HepG2 (cell line): ENCODE measurements around the gene SHQ1. TPM values are rescaled to one million over a fixed set of nuclear protein-coding genes. Genes with fewer than 3 reads are reported as not detected.

Source experiments
- FOSL1 ChIP-seq: sonication (generic); formaldehyde crosslinking; IDR thresholded peaks from 2 replicates; pipeline ENCODE4 v1.9.0; 2021; ENCODE audit warnings: missing genetic modification reagents, borderline replicate concordance
- TBP ChIP-seq: sonication (generic); formaldehyde crosslinking; IDR thresholded peaks from 2 replicates; pipeline ENCODE4 v1.5.0; 2020; ENCODE audit warnings: missing genetic modification reagents
- ZFP90 ChIP-seq: sonication (generic); formaldehyde crosslinking; IDR thresholded peaks from 2 replicates; pipeline ENCODE4 v1.8.0; 2022; ENCODE audit warnings: missing genetic modification reagents, mild to moderate bottlenecking, inconsistent platforms, borderline replicate concordance
- ZFYVE20 ChIP-seq: sonication (generic); formaldehyde crosslinking; IDR thresholded peaks from 2 replicates; pipeline ENCODE4 v1.8.0; 2023; ENCODE audit warnings: low read depth, mild to moderate bottlenecking, moderate library complexity, missing genetic modification reagents, borderline replicate concordance
- ZNF138 ChIP-seq: sonication (generic); formaldehyde crosslinking; IDR thresholded peaks from 2 replicates; pipeline ENCODE4 v1.5.0; 2020; ENCODE audit warnings: mild to moderate bottlenecking, low read depth, missing genetic modification reagents
- ZNF552 ChIP-seq: sonication (generic); formaldehyde crosslinking; IDR thresholded peaks from 2 replicates; pipeline ENCODE4 v1.9.0; 2022; ENCODE audit warnings: missing genetic modification reagents, mild to moderate bottlenecking, borderline replicate concordance
- ZNF569 ChIP-seq: sonication (generic); formaldehyde crosslinking; IDR thresholded peaks from 2 replicates; pipeline ENCODE4 v1.5.0; 2020; ENCODE audit warnings: mild to moderate bottlenecking, missing genetic modification reagents, moderate library complexity, borderline replicate concordance
- polyA plus RNA-seq, 8 experiments: library from polyadenylated mRNA; depleted of rRNA in 3 of 8; stranded (reverse) in 7 of 8; unstranded in 1 of 8; fragments of >200 nt; fragmentation: Illumina TruSeq in 4 of 8; extraction: Trizol in 4 of 8; gene quantifications; 2 replicates each; pipeline versions ENCODE4 v1.2.1 to v1.2.3, GENCODE V29; 2011 to 2016; ENCODE audit warnings: low read depth in 4 of 8, missing spikeins in 1 of 8, mixed read lengths in 1 of 8; ENCODE audit not compliant: insufficient read depth in 1 of 8
- total RNA-seq, 5 experiments: library from RNA; depleted of rRNA; stranded (reverse); fragments of >200 nt; fragmentation: Illumina TruSeq; extraction: Trizol; gene quantifications; 2 replicates each; pipeline ENCODE4 v1.2.3, GENCODE V29; 2016; ENCODE audit warnings: low read depth in 1 of 5
- TF ChIP-seq, protein P1 (sequence below): sonication (generic); formaldehyde crosslinking; IDR thresholded peaks from one replicate; pipeline ENCODE4 v1.5.1; 2020; ENCODE audit warnings: mild to moderate bottlenecking, missing genetic modification reagents; ENCODE audit errors: not compliant biosample characterization
- TF ChIP-seq, protein P2 (sequence below): sonication (generic); formaldehyde crosslinking; IDR thresholded peaks from 2 replicates; pipeline ENCODE4 v1.4.0; 2020; ENCODE audit warnings: mild to moderate bottlenecking, missing genetic modification reagents
- TF ChIP-seq, protein P3 (sequence below): IDR thresholded peaks from 2 replicates; pipeline ENCODE4 v1.6.1; 2016; ENCODE audit warnings: missing biosample characterization, missing genetic modification reagents, low read depth
- TF ChIP-seq, protein P4 (sequence below): sonication (generic); formaldehyde crosslinking; IDR thresholded peaks from 2 replicates; pipeline ENCODE4 v1.5.0; 2020; ENCODE audit warnings: mild to moderate bottlenecking, missing genetic modification reagents
- TF ChIP-seq, protein P5 (sequence below): conservative IDR thresholded peaks from 2 replicates; pipeline ENCODE4 v1.6.1; 2018; ENCODE audit warnings: missing genetic modification reagents

SHQ1 gene
- total and polyA plus RNA-seq, 2 of the 13 experiments (the other 11 are each of a cell fraction or from before 2014, with no cell fraction given) = 5.5 to 20.3 TPM

GRCh38 chr3:72847751-72848702, at the start of gene SHQ1 (continued):
- TF ChIP-seq, protein P1, sequence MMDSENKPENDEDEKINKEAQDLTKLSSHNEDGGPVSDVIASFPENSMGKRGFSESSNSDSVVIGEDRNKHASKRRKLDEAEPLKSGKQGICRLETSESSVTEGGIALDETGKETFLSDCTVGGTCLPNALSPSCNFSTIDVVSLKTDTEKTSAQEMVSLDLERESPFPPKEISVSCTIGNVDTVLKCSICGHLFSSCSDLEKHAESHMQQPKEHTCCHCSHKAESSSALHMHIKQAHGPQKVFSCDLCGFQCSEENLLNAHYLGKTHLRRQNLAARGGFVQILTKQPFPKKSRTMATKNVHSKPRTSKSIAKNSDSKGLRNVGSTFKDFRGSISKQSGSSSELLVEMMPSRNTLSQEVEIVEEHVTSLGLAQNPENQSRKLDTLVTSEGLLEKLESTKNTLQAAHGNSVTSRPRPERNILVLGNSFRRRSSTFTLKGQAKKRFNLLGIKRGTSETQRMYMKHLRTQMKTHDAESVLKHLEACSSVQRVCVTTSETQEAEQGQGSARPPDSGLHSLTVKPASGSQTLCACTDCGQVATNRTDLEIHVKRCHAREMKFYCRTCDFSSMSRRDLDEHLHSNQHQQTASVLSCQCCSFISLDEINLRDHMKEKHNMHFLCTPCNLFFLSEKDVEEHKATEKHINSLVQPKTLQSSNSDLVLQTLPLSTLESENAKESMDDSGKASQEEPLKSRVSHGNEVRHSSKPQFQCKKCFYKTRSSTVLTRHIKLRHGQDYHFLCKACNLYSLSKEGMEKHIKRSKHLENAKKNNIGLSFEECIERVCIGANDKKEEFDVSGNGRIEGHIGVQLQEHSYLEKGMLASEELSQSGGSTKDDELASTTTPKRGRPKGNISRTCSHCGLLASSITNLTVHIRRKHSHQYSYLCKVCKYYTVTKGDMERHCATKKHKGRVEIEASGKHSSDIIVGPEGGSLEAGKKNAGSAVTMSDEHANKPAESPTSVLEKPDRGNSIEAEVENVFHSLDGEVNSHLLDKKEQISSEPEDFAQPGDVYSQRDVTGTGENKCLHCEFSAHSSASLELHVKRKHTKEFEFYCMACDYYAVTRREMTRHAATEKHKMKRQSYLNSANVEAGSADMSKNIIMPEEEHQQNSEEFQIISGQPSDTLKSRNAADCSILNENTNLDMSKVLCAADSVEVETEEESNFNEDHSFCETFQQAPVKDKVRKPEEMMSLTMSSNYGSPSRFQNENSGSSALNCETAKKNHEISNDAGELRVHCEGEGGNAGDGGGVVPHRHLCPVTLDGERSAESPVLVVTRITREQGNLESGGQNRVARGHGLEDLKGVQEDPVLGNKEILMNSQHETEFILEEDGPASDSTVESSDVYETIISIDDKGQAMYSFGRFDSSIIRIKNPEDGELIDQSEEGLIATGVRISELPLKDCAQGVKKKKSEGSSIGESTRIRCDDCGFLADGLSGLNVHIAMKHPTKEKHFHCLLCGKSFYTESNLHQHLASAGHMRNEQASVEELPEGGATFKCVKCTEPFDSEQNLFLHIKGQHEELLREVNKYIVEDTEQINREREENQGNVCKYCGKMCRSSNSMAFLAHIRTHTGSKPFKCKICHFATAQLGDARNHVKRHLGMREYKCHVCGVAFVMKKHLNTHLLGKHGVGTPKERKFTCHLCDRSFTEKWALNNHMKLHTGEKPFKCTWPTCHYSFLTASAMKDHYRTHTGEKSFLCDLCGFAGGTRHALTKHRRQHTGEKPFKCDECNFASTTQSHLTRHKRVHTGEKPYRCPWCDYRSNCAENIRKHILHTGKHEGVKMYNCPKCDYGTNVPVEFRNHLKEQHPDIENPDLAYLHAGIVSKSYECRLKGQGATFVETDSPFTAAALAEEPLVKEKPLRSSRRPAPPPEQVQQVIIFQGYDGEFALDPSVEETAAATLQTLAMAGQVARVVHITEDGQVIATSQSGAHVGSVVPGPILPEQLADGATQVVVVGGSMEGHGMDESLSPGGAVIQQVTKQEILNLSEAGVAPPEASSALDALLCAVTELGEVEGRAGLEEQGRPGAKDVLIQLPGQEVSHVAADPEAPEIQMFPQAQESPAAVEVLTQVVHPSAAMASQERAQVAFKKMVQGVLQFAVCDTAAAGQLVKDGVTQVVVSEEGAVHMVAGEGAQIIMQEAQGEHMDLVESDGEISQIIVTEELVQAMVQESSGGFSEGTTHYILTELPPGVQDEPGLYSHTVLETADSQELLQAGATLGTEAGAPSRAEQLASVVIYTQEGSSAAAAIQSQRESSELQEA (CRISPR knock-in tag) = peak; percentile 85
- TF ChIP-seq ZNF552 (CRISPR knock-in tag) (0 out of 2 replicates have a peak, but pooled peaks have one; percentile 41), ZNF569 (CRISPR knock-in tag) (no peak), ZFYVE20 (CRISPR knock-in tag) (peak; percentile 92; the same call in 1 of the 2 replicates), FOSL1 (CRISPR knock-in tag) (0 out of 2 replicates have a peak, but pooled peaks have one; percentile 11), ZFP90 (CRISPR knock-in tag) (peak; percentile 80; the same call in 1 of the 2 replicates), TBP (CRISPR knock-in tag) (no peak), ZNF138 (0 out of 2 replicates have a peak, but pooled peaks have one; percentile 72)
- TF ChIP-seq, protein P2, sequence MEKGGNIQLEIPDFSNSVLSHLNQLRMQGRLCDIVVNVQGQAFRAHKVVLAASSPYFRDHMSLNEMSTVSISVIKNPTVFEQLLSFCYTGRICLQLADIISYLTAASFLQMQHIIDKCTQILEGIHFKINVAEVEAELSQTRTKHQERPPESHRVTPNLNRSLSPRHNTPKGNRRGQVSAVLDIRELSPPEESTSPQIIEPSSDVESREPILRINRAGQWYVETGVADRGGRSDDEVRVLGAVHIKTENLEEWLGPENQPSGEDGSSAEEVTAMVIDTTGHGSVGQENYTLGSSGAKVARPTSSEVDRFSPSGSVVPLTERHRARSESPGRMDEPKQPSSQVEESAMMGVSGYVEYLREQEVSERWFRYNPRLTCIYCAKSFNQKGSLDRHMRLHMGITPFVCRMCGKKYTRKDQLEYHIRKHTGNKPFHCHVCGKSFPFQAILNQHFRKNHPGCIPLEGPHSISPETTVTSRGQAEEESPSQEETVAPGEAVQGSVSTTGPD (CRISPR knock-in tag) = no peak
- TF ChIP-seq, protein P3, sequence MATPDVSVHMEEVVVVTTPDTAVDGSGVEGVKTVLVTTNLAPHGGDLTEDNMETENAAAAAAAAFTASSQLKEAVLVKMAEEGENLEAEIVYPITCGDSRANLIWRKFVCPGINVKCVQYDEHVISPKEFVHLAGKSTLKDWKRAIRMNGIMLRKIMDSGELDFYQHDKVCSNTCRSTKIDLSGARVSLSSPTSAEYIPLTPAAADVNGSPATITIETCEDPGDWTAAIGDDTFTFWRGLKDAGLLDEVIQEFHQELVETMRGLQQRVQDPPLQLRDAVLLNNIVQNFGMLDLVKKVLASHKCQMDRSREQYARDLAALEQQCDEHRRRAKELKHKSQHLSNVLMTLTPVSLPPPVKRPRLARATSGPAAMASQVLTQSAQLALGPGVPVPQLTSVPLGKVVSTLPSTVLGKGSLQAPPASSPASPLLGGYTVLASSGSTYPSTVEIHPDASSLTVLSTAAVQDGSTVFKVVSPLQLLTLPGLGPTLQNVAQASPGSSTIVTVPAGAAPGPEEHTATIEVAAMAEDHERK (CRISPR knock-in tag) = peak; percentile 83
- TF ChIP-seq, protein P4, sequence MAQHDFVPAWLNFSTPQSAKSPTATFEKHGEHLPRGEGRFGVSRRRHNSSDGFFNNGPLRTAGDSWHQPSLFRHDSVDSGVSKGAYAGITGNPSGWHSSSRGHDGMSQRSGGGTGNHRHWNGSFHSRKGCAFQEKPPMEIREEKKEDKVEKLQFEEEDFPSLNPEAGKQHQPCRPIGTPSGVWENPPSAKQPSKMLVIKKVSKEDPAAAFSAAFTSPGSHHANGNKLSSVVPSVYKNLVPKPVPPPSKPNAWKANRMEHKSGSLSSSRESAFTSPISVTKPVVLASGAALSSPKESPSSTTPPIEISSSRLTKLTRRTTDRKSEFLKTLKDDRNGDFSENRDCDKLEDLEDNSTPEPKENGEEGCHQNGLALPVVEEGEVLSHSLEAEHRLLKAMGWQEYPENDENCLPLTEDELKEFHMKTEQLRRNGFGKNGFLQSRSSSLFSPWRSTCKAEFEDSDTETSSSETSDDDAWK (CRISPR knock-in tag) = no peak
- TF ChIP-seq, protein P5, sequence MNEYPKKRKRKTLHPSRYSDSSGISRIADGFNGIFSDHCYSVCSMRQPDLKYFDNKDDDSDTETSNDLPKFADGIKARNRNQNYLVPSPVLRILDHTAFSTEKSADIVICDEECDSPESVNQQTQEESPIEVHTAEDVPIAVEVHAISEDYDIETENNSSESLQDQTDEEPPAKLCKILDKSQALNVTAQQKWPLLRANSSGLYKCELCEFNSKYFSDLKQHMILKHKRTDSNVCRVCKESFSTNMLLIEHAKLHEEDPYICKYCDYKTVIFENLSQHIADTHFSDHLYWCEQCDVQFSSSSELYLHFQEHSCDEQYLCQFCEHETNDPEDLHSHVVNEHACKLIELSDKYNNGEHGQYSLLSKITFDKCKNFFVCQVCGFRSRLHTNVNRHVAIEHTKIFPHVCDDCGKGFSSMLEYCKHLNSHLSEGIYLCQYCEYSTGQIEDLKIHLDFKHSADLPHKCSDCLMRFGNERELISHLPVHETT = no peak
